Measurements from ENCODE around the gene PGAP2. TPM values are rescaled to one million over a fixed set of nuclear protein-coding genes. Genes with fewer than 3 reads are reported as not detected.

The PGAP2 gene
- total and polyA plus RNA-seq, 2 of the 13 experiments (the other 11 are each of a cell fraction or from before 2014, with no cell fraction given) = 21.5 to 47.8 TPM

- TF ChIP-seq ZNF780A (CRISPR knock-in tag; IDR thresholded peaks at IDR 0.05) (no peak), ETV5 (CRISPR knock-in tag; IDR thresholded peaks at IDR 0.05; ENCODE audit: borderline replicate concordance) (peak; percentile 57; the same call in 1 of the 2 replicates), ZNF543 (CRISPR knock-in tag; IDR thresholded peaks at IDR 0.05) (no peak), CERS6 (CRISPR knock-in tag; IDR thresholded peaks at IDR 0.05) (no peak), E2F2 (CRISPR knock-in tag; IDR thresholded peaks at IDR 0.05; ENCODE audit: borderline replicate concordance) (no peak), IRF1 (CRISPR knock-in tag; IDR thresholded peaks at IDR 0.05; ENCODE audit: low read depth) (no peak), ARID2 (CRISPR knock-in tag; IDR thresholded peaks at IDR 0.05; ENCODE audit: borderline replicate concordance) (no peak; the same call in 1 of the 2 replicates), ZNF510 (CRISPR knock-in tag; IDR thresholded peaks at IDR 0.05; ENCODE audit: low read depth) (0 out of 2 replicates have a peak, but pooled peaks have one; percentile 3), FOXK2 (IDR thresholded peaks at IDR 0.05) (no peak), CSRNP2 (CRISPR knock-in tag; conservative IDR thresholded peaks at IDR 0.05; ENCODE audit: low read depth) (no peak), SALL2 (CRISPR knock-in tag; IDR thresholded peaks at IDR 0.05) (no peak; the same call in 1 of the 2 replicates), KLF12 (CRISPR knock-in tag; IDR thresholded peaks at IDR 0.05; ENCODE audit: borderline replicate concordance) (peak; percentile 82; the same call in 1 of the 2 replicates), ZNF451 (CRISPR knock-in tag; IDR thresholded peaks at IDR 0.05) (no peak), CEBPG (CRISPR knock-in tag; IDR thresholded peaks at IDR 0.05) (peak; percentile 44), ZNF142 (CRISPR knock-in tag; IDR thresholded peaks at IDR 0.05) (peak; percentile 27; the same call in 1 of the 2 replicates), MYC (CRISPR knock-in tag; IDR thresholded peaks at IDR 0.05; ENCODE audit: borderline replicate concordance) (peak; percentile 66; the same call in 1 of the 2 replicates), FLYWCH1 (CRISPR knock-in tag; IDR thresholded peaks at IDR 0.05) (no peak)
Measured at GRCh38 chr11:3854977-3855807, 46.8 kb downstream of the PGAP2 start, which contains the start of gene STIM1 (continued).

Data from HepG2 (cell line).